Large intestine (tissue), 3 donors: ENCODE data around the gene GJD4. TPM values are rescaled to one million over a fixed set of nuclear protein-coding genes. Genes with fewer than 3 reads are reported as not detected.

ENCODE experiments used
- DNase-seq, 2 donors: peaks; one replicate each; pipeline versions ENCODE4 v3.0.0 to v3.0.0-alpha.2; 2013
- H3K27ac ChIP-seq: one replicate; pipeline ENCODE4 v1.5.1; 2013; ENCODE audit warnings: low read length
- H3K27me3 ChIP-seq: 2 replicates; pipeline ENCODE4 v1.6.1; 2013; ENCODE audit warnings: low read length; ENCODE audit not compliant: control insufficient read depth, insufficient read depth
- H3K36me3 ChIP-seq: 2 replicates; pipeline ENCODE4 v1.6.1; 2013; ENCODE audit warnings: low read length; ENCODE audit not compliant: control insufficient read depth, insufficient read depth
- H3K4me1 ChIP-seq: one replicate; pipeline ENCODE4 v1.6.1; 2013; ENCODE audit warnings: low read length; ENCODE audit not compliant: control insufficient read depth, insufficient read depth
- H3K4me3 ChIP-seq: one replicate; pipeline ENCODE4 v1.5.1; 2013; ENCODE audit warnings: low read length
- H3K9me3 ChIP-seq: one replicate; pipeline ENCODE4 v1.6.1; 2013; ENCODE audit warnings: mild to moderate bottlenecking, low read depth, low read length, moderate library complexity; ENCODE audit not compliant: control insufficient read depth
- WGBS: methylation state at CpG from one replicate; pipeline ENCODE4 v1.1.5; 2013; ENCODE audit warnings: low lambda C conversion rate; ENCODE audit not compliant: insufficient coverage; 5-methylcytosine and 5-hydroxymethylcytosine counted together
- polyA plus RNA-seq: library from polyadenylated mRNA; unstranded; fragments of 120-200 nt; gene quantifications from one replicate; pipeline ENCODE4 v1.2.1, GENCODE V29; 2013

GJD4 gene
- polyA plus RNA-seq, 1 donor: 0.09 TPM

DNA sequence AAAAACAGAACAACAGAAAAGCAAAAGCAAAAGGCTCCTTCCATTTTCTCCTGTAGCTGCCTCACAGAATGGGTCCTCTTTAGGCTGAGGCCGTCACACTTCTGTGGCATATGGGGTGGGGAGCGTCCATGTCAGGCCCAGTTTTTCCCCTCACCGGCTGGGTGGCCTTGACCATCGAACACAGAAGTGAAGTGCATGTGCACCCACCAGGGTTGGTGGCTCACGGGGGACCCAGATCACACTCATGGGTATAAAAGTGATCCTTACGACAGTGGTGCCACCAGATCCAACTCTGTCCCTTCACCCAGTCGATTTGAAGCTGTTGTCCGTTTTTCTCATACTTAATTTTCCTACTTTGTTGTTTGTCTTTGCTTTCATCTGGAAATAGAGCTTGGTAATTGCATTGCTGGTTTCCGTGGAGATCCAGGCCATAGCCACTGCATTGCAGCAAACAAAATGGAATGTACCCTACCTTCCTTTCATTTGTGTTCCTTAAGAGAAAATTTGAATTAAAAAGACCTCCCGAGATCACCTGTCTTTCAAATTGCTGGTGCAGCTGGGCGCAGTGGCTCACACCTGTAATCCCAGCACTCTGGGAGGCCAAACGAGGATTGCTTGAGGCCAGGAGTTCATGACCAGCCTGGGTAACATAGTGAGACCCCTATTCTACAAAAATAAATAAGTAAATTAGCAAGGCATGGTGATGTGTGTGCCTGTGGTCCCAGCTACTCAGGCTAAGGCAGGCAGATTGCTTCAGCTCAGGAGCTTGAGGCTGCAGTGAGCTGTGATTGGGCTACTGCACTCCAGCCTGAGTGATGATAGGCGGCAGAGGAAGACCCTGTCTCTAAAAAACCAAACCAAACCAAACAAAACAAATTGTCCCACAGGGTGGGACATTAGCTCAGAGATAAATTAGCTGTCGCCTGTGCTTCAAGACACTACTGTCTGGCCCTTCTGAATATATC, 10.7 kb upstream of the GJD4 start:
- no peaks in the 10 kb centered on the region for H3K27me3 ChIP-seq
- H3K36me3 ChIP-seq: no peaks in the 10 kb centered on the region
- no peak overlapping the region for H3K4me3 ChIP-seq
- WGBS: 60% methylated on average over 1 of the region's 14 CpGs
- H3K27ac ChIP-seq: no peak overlapping the region
- H3K4me1 ChIP-seq: no peaks in the 10 kb centered on the region
- H3K9me3 ChIP-seq: no peaks in the 10 kb centered on the region
- no peak for DNase-seq

GRCh38 chr10:35595106-35595505, 10.0 kb upstream of the GJD4 start:
- H3K27me3 ChIP-seq: no peaks in the 10 kb centered on the region
- no peak for DNase-seq
- H3K36me3 ChIP-seq: no peaks in the 10 kb centered on the region
- H3K4me3 ChIP-seq: no peak overlapping the region
- no CpG with 5 or more reads among the region's 3 CpGs for WGBS
- H3K9me3 ChIP-seq: no peaks in the 10 kb centered on the region
- H3K4me1 ChIP-seq: no peaks in the 10 kb centered on the region
- no peak overlapping the region for H3K27ac ChIP-seq

DNA sequence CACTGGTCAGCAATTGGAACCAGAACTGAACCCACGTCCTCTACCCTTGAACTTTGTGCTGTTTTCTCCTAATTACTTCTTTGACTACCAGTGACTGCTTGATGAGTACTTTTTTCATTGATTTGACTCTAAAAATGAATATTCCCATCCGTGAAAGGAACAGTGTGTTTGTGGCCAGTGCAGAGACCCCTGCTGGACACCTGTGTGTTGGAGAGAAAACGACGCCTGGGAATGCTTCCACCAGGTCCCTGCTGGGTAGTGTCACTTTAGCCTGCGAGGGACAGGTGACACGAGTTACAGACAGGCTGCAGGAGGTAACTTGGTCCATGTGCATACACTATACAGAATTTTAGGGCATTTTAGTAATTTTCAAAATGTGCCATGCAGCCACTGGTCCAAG, 6.8 kb upstream of the GJD4 start:
- H3K36me3 ChIP-seq: no peaks in the 10 kb centered on the region
- no peaks in the 10 kb centered on the region for H3K9me3 ChIP-seq
- WGBS: 50% methylated on average over 1 of the region's 6 CpGs
- H3K4me1 ChIP-seq: no peaks in the 10 kb centered on the region
- no peaks in the 10 kb centered on the region for H3K27me3 ChIP-seq
- no peak overlapping the region for H3K4me3 ChIP-seq
- no peak for DNase-seq
- H3K27ac ChIP-seq: no peak overlapping the region

- H3K36me3 ChIP-seq: no peaks in the 10 kb centered on the region
- H3K4me1 ChIP-seq: no peaks in the 10 kb centered on the region
- no peak overlapping the region for H3K4me3 ChIP-seq
- DNase-seq: no peak
- peaks cover 8% of the 10 kb centered on the region for H3K27me3 ChIP-seq
- no peaks in the 10 kb centered on the region for H3K9me3 ChIP-seq
- H3K27ac ChIP-seq: no peak overlapping the region
- WGBS: no CpG with 5 or more reads among the region's 2 CpGs
Observed at GRCh38 chr10:35600193-35600592, 4.9 kb upstream of the GJD4 start.

GRCh38 chr10:35606430-35606829, 1.3 kb downstream of the GJD4 start:
- no peaks in the 10 kb centered on the region for H3K36me3 ChIP-seq
- 98% methylated on average over 5 of the region's 6 CpGs for WGBS
- DNase-seq: no peak
- H3K4me3 ChIP-seq: no peak overlapping the region
- peaks cover 39% of the 10 kb centered on the region for H3K27me3 ChIP-seq
- no peak overlapping the region for H3K27ac ChIP-seq
- H3K9me3 ChIP-seq: peaks cover 6% of the 10 kb centered on the region
- H3K4me1 ChIP-seq: no peaks in the 10 kb centered on the region

- Histone ChIP-seq H3K9me3 (peaks cover 6% of the 10 kb centered on the region), H3K27ac (no peak overlapping the region), H3K36me3 (no peaks in the 10 kb centered on the region), H3K4me1 (no peaks in the 10 kb centered on the region), H3K4me3 (peak overlapping the region; percentile 24), H3K27me3 (peaks cover 43% of the 10 kb centered on the region)
- WGBS: no CpG with 5 or more reads among the region's 78 CpGs
- DNase-seq: peak; percentile 1 to 26
Observed at GRCh38 chr10:35607475-35608327, 2.6 kb downstream of the GJD4 start.

DNA sequence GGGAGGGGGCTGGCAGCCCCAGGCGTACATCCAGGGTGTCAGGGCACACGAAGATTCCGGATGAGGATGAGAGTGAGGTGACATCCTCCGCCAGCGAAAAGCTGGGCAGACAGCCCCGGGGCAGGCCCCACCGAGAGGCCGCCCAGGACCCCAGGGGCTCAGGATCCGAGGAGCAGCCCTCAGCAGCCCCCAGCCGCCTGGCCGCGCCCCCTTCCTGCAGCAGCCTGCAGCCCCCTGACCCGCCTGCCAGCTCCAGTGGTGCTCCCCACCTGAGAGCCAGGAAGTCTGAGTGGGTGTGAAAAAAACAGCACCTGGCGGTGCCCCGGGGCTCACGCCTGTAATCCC, 3.2 kb downstream of the GJD4 start:
- Histone ChIP-seq H3K36me3 (no peaks in the 10 kb centered on the region), H3K27me3 (peaks cover 43% of the 10 kb centered on the region), H3K27ac (no peak overlapping the region), H3K4me1 (no peaks in the 10 kb centered on the region), H3K4me3 (no peak overlapping the region), H3K9me3 (peaks cover 6% of the 10 kb centered on the region)
- no CpG with 5 or more reads among the region's 16 CpGs for WGBS
- DNase-seq: no peak

GRCh38 chr10:35611750-35612149, 6.6 kb downstream of the GJD4 start:
- Histone ChIP-seq H3K4me1 (no peaks in the 10 kb centered on the region), H3K27me3 (peaks cover 31% of the 10 kb centered on the region), H3K36me3 (no peaks in the 10 kb centered on the region), H3K9me3 (peaks cover 6% of the 10 kb centered on the region), H3K4me3 (no peak overlapping the region), H3K27ac (no peak overlapping the region)
- DNase-seq: no peak
- no CpG with 5 or more reads among the region's 6 CpGs for WGBS

GRCh38 chr10:35612385-35613106, 7.4 kb downstream of the GJD4 start:
- Histone ChIP-seq H3K4me3 (no peak overlapping the region), H3K36me3 (no peaks in the 10 kb centered on the region), H3K9me3 (peaks cover 6% of the 10 kb centered on the region), H3K4me1 (no peaks in the 10 kb centered on the region), H3K27me3 (peaks cover 23% of the 10 kb centered on the region), H3K27ac (no peak overlapping the region)
- DNase-seq: no peak
- WGBS: no CpG with 5 or more reads among the region's 6 CpGs

DNA sequence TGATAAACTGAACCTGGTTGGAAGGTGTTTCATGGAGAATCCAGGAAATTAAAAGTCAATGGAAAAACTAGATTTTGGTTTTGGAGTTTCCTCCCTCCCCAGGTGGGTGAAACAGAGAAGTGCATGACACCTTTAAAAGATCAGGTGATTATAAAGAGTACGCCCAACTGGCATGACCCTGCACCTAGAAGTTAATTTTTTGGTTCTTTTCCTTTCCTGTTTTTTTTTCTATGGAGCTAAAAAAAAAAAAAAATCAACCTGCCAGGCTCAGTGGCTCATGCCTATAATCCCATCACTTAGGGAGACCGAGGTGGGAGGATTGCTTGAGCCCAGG, 7.9 kb downstream of the GJD4 start:
- WGBS: no CpG with 5 or more reads among the region's 2 CpGs
- Histone ChIP-seq H3K27ac (no peak overlapping the region), H3K4me1 (no peaks in the 10 kb centered on the region), H3K27me3 (peaks cover 18% of the 10 kb centered on the region), H3K36me3 (no peaks in the 10 kb centered on the region), H3K4me3 (no peak overlapping the region), H3K9me3 (peaks cover 4% of the 10 kb centered on the region)
- no peak for DNase-seq
